CD4-positive, alpha-beta memory T cell (primary cell): ENCODE data around the gene LSM11. TPM values are rescaled to one million over a fixed set of nuclear protein-coding genes. Genes with fewer than 3 reads are reported as not detected.
A peak's percentile ranks its signal among the peaks of the same experiment; 100 is the strongest.

Experiments
- CTCF ChIA-PET: fragments of 350-600 bp; sonication (Branson Sonifier 250); formaldehyde crosslinking; loops from one replicate; lab custom pipeline; 2021; ENCODE audit warnings: inconsistent platforms; ENCODE audit not compliant: partially characterized antibody; lab: Charles Lee
- POLR2A ChIA-PET: fragments of 350-600 bp; sonication (Branson Sonifier 250); formaldehyde crosslinking; loops from one replicate; lab custom pipeline; 2021; ENCODE audit not compliant: partially characterized antibody; lab: Charles Lee
- DNase-seq, 5 donors: peaks; one replicate each; pipeline versions ENCODE4 v3.0.0 to v3.0.0-alpha.2; 2020 to 2022; ENCODE audit warnings: mixed read lengths in 1 of 5
- H3K27ac ChIP-seq: one replicate; pipeline ENCODE4 v1.7.0; 2013; ENCODE audit warnings: low read depth, low read length
- H3K27me3 ChIP-seq: 2 replicates; pipeline ENCODE4 v1.7.0; 2013; ENCODE audit warnings: mild to moderate bottlenecking, low read length, moderate library complexity; ENCODE audit not compliant: insufficient read depth
- H3K36me3 ChIP-seq: 2 replicates; pipeline ENCODE4 v1.7.0; 2013; ENCODE audit warnings: mild to moderate bottlenecking, low read length, moderate library complexity; ENCODE audit not compliant: insufficient read depth
- H3K4me1 ChIP-seq: 2 replicates; pipeline ENCODE4 v1.7.0; 2013; ENCODE audit warnings: mild to moderate bottlenecking, low read length, moderate library complexity; ENCODE audit not compliant: insufficient read depth
- H3K4me3 ChIP-seq, 2 donors: one replicate each; pipeline ENCODE4 v1.7.0; 2013; ENCODE audit warnings: low read length in 2 of 2, mild to moderate bottlenecking in 1 of 2
- H3K9me3 ChIP-seq, 2 donors: one replicate each; pipeline ENCODE4 v1.7.0; 2013; ENCODE audit warnings: low read length in 2 of 2, control low read depth in 1 of 2; ENCODE audit not compliant: control insufficient read depth in 1 of 2
- H3K27ac Mint-ChIP-seq, 7 donors: one replicate each; pipeline ENCODE4 v1.8.0; 2020 to 2021; ENCODE audit warnings: mixed read lengths in 7 of 7, mild to moderate bottlenecking in 6 of 7, inconsistent platforms in 3 of 7, moderate library complexity in 3 of 7
- H3K27me3 Mint-ChIP-seq, 2 donors: one replicate each; pipeline ENCODE4 v1.8.0; 2020 to 2021; ENCODE audit warnings: mixed read lengths in 2 of 2
- H3K36me3 Mint-ChIP-seq, 2 donors: one replicate each; pipeline ENCODE4 v1.8.0; 2020 to 2021; ENCODE audit warnings: mixed read lengths in 2 of 2, inconsistent platforms in 1 of 2, mild to moderate bottlenecking in 1 of 2
- H3K4me1 Mint-ChIP-seq, 4 donors: one replicate each; pipeline ENCODE4 v1.8.0; 2020 to 2021; ENCODE audit warnings: mixed read lengths in 4 of 4, mild to moderate bottlenecking in 1 of 4
- H3K4me3 Mint-ChIP-seq, 8 donors: one replicate each; pipeline ENCODE4 v1.8.0; 2020 to 2021; ENCODE audit warnings: mixed read lengths in 8 of 8, mild to moderate bottlenecking in 7 of 8, moderate library complexity in 6 of 8, inconsistent platforms in 3 of 8
- H3K9me3 Mint-ChIP-seq, 8 donors: one replicate each; pipeline ENCODE4 v1.8.0; 2020 to 2021; ENCODE audit warnings: mixed read lengths in 8 of 8, mild to moderate bottlenecking in 5 of 8, inconsistent platforms in 3 of 8, moderate library complexity in 1 of 8
- intact Hi-C: fragments of 100-400 bp; cut with micrococcal nuclease; formaldehyde crosslinking; loops from one replicate; pipeline ENCODE4 v1.15.1; 2023
- polyA plus RNA-seq, 2 donors: library from polyadenylated mRNA; unstranded; fragments of 300-500 nt; fragmentation: Illumina TruSeq; gene quantifications; one replicate each; pipeline ENCODE4 v1.2.3, GENCODE V29; 2021
- total RNA-seq, 2 experiments: library from RNA; stranded (reverse); gene quantifications; one replicate each; pipeline ENCODE4 v1.2.3, GENCODE V29; 2021

LSM11 gene
- total and polyA plus RNA-seq, 4 experiments from 2014 or later = 0.57 to 4.8 (median 2.7) TPM

DNA sequence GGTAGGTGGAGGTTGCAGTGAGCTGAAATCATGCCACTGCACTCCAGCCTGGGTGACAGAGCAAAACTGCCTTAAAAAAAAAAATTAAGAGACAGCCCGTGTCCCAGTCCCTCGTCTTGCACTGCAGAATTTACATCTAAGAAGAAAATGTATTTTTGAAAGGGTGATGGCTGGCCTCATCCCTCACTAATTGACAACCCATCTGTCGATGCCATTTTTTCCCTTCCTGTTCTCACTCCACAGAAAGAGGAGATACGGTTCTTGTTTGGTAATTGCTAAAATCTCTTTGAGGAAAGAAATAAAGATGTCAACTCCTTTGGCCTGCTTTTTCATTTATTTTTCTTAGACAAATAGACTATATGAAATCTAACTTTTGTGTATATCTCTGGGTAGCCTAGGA is 2.4 kb upstream of the LSM11 start:
- Mint-ChIP-seq H3K4me3 (no peak overlapping the region), H3K4me1 (peaks cover 18 to 28% (median 24%) of the 10 kb centered on the region in 4 donors), H3K27me3 (no peaks in the 10 kb centered on the region), H3K9me3 (no peaks in the 10 kb centered on the region), H3K27ac (peak overlapping the region in 1 of 7 donors; percentile 53), H3K36me3 (peaks cover 12 to 19% of the 10 kb centered on the region in 2 donors)
- no peak for DNase-seq
- no peak overlapping the region for H3K27ac ChIP-seq
- ChIA-PET CTCF (interaction anchor here (0.7 to 5.1 kb wide), 7 partner anchors 12 to 413 kb away, joined by 3 to 101 read pairs (median 5); no protein-coding TSS in a partner anchor), POLR2A (interaction anchor here (0.7 kb wide), 1 partner anchor 264 kb away, joined by 3 read pairs; no protein-coding TSS in a partner anchor)
- intact Hi-C loops = loop anchor here (5.0 kb wide), 2 partner anchors 199 to 399 kb away; no protein-coding TSS in a partner anchor
- no peaks in the 10 kb centered on the region for H3K27me3 ChIP-seq
- H3K4me1 ChIP-seq = peaks cover 18% of the 10 kb centered on the region
- peaks cover 14% of the 10 kb centered on the region for H3K36me3 ChIP-seq
- H3K9me3 ChIP-seq = no peaks in the 10 kb centered on the region
- no peak overlapping the region for H3K4me3 ChIP-seq

DNA sequence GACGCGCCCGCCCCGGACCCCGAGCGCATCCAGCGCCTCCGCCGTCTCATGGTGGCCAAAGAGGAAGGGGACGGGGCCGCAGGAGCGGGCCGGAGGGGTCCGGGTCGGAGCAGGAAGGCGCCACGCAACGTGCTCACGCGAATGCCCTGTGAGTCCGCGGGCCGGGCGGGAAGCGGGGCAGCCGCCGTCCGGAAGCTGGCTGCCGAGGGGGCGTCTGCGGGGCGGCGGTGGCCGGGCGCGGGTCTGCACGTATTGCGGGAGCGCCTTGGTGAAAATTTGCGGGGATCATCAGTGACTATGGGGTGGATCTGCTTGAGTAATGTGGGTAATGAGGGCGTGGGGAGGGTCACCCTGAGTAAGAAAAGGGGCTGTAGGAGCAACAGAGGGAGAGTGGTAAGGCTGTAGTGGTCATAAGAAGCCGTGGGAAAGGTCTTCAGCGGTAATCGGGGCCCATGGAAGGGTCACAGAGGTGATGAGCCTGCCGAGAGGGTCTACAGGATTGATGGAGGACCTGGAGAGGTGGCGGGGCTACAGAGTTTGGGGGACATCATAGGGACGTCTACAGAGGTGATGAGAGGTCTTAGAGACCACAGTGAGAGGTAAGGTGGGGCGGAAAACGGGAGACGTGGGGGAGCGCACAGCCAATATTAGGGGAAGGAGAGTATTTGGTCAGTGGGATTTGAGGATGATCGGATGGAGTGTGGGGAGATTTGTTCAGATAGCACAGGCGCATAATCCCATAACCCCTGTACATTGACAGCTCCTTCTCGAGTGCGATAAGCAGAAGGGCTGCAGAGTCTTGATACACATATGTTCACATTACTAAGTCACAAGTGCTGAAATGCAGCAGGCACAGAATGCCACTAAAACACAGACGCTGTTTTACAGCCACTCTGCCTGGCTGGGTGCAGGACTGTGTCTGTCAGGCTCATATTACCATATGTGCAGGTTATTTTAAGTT is 819 bp downstream of the LSM11 start:
- ChIA-PET POLR2A (interaction anchor here (0.6 to 3.0 kb wide), 7 partner anchors 13 to 401 kb away, joined by 3 to 31 read pairs (median 4); partner anchors contain the start of gene THG1L), CTCF (interaction anchor here (0.7 to 5.1 kb wide), 40 partner anchors 9 to 1668 kb away, joined by 3 to 101 read pairs (median 6); partner anchors contain the start of genes MED7, SOX30 and THG1L)
- Histone ChIP-seq H3K27ac (peak overlapping the region; percentile 45), H3K36me3 (peaks cover 6% of the 10 kb centered on the region), H3K9me3 (no peaks in the 10 kb centered on the region), H3K4me3 (peak overlapping the region; percentile 50 to 63), H3K27me3 (no peaks in the 10 kb centered on the region), H3K4me1 (peaks cover 18% of the 10 kb centered on the region)
- peak overlapping the region; percentile 91 to 98 (median 96) for H3K4me3 Mint-ChIP-seq
- H3K36me3 Mint-ChIP-seq = peaks cover 2 to 4% of the 10 kb centered on the region in 2 donors
- H3K27ac Mint-ChIP-seq = peak overlapping the region; percentile 62 to 96 (median 94)
- peaks cover 19 to 34% (median 28%) of the 10 kb centered on the region in 4 donors for H3K4me1 Mint-ChIP-seq
- intact Hi-C loops = loop anchor here (5.0 kb wide), 2 partner anchors 202 to 402 kb away; no protein-coding TSS in a partner anchor
- peak in 4 of 5 donors; percentile 8 to 38 (median 16) for DNase-seq
- H3K27me3 Mint-ChIP-seq = no peaks in the 10 kb centered on the region
- H3K9me3 Mint-ChIP-seq = no peaks in the 10 kb centered on the region

DNA sequence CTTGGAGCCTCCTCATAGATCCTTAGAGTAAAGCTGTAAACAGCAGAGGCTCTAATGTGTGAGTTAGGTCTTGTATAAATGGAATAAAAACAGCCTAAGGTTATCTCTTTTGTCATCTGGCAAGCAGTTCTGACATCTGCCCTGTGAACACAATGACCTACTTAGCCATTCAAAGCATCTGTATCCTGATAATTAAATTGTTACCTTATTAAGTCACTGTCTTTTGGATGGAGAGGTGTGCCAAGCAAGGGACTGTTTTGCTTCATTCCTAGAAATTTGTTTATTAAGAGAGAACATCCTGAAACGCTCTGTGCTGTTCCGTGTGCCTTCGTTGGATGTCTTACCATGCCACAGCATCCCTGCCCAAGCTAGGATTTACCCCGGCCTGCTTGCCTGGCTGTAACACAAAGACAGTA is 1.5 kb downstream of the LSM11 start:
- Mint-ChIP-seq H3K36me3 (peaks cover 0 to 4% of the 10 kb centered on the region in 2 donors), H3K4me3 (peak overlapping the region; percentile 91 to 98 (median 96)), H3K4me1 (peaks cover 19 to 34% (median 28%) of the 10 kb centered on the region in 4 donors), H3K27ac (peak overlapping the region in 2 of 7 donors; percentile 14 to 25), H3K27me3 (no peaks in the 10 kb centered on the region), H3K9me3 (no peaks in the 10 kb centered on the region)
- Histone ChIP-seq H3K27me3 (no peaks in the 10 kb centered on the region), H3K4me3 (no peak overlapping the region), H3K4me1 (peaks cover 18% of the 10 kb centered on the region), H3K27ac (no peak overlapping the region), H3K36me3 (no peaks in the 10 kb centered on the region), H3K9me3 (no peaks in the 10 kb centered on the region)
- ChIA-PET CTCF (interaction anchor here (1.2 to 5.1 kb wide), 4 partner anchors 9 to 416 kb away, joined by 3 to 101 read pairs (median 27); no protein-coding TSS in a partner anchor), POLR2A (interaction anchor here (3.0 kb wide), 1 partner anchor 14 kb away, joined by 31 read pairs; the partner anchor contains the start of gene THG1L)
- intact Hi-C loops = no loop called here
- DNase-seq = no peak

DNA sequence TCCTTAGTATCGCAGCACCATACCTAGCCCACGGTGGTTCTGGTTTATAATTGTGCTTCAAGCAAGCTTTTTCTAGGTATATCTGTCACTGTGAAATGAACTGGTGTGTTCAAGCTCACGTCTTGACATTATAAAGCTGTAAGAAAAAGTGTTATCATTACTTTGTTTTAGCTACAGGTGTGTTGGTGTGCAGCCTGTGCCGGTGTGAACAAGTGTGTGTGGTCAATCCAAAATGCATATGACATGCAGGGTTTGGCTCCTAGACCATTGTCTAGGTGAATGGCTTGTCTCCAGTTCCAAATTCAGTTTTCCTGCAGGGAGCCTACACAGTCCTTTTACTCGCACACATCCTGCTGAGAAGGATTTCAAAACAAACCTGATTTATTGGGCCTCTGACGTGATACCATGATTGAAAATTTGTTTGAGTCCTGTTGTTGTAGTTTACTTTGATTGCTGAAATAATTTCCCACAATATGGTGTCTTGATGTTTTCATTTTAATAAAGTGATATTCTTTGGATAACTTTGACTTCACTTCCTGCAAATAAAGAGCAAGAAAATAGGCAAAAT is 3.7 kb downstream of the LSM11 start:
- H3K9me3 Mint-ChIP-seq = no peaks in the 10 kb centered on the region
- H3K36me3 ChIP-seq = no peaks in the 10 kb centered on the region
- H3K4me3 Mint-ChIP-seq = no peak overlapping the region
- H3K27me3 ChIP-seq = no peaks in the 10 kb centered on the region
- no peak for DNase-seq
- peaks cover 4 to 7% of the 10 kb centered on the region in 2 donors for H3K36me3 Mint-ChIP-seq
- no peak overlapping the region for H3K4me3 ChIP-seq
- CTCF ChIA-PET = interaction anchor here (0.6 to 2.0 kb wide), 2 partner anchors 166 to 419 kb away, joined by 4 to 5 read pairs; no protein-coding TSS in a partner anchor
- H3K9me3 ChIP-seq = no peaks in the 10 kb centered on the region
- H3K4me1 Mint-ChIP-seq = peaks cover 19 to 29% (median 26%) of the 10 kb centered on the region in 4 donors
- POLR2A ChIA-PET = no interaction called here
- intact Hi-C loops = no loop called here
- H3K27ac Mint-ChIP-seq = no peak overlapping the region
- H3K27ac ChIP-seq = no peak overlapping the region
- H3K4me1 ChIP-seq = peaks cover 18% of the 10 kb centered on the region
- no peaks in the 10 kb centered on the region for H3K27me3 Mint-ChIP-seq

DNA sequence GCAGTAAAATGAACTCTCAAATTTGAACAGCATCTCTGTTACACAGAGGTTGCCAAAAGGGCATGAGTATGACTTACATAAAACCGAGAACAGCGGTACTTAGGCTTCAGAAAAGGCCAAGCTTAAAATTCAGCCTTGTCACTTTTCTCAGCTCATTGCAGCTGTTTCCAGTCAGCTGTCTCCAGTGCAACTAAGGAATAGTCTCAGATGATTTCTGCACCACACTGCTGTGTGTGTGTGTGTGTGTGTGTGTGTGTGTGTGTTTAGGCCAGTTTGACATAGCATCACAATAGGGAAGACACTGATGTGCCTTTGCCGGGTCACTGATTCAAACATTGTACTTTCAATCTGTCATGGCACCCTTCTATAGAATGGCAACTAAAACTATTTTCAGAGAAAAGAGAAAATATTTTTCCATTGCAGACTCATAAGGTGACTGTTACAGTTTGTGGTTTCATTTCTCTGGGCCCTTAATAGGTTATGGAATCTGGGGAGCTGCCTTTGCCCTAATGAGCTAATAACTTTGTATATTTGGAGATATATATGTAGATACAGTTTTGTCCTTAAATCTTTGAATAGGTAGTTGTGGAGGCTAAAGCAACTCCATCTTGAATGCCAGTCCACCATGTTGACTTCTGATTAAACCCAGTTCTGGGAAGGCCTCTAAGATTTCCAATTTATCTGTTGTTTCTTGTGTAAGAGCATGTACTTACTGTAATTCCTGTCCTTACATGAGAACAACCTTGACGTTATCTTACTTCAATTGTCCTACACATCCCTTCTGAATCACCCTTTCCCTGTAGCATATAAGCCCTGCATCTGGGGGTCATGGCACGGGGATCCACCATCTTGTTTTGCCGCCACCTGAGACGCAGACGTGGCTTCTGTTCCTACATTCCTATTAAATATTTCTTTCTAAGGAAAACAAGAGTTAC is 4.5 kb downstream of the LSM11 start:
- Mint-ChIP-seq H3K4me1 (peaks cover 15 to 25% (median 22%) of the 10 kb centered on the region in 4 donors), H3K27me3 (no peaks in the 10 kb centered on the region), H3K36me3 (peaks cover 11 to 13% of the 10 kb centered on the region in 2 donors), H3K4me3 (peak overlapping the region in 1 of 8 donors; percentile 16), H3K27ac (peak overlapping the region in 2 of 7 donors; percentile 10 to 55), H3K9me3 (no peaks in the 10 kb centered on the region)
- Histone ChIP-seq H3K27me3 (no peaks in the 10 kb centered on the region), H3K4me3 (no peak overlapping the region), H3K9me3 (no peaks in the 10 kb centered on the region), H3K4me1 (peaks cover 15% of the 10 kb centered on the region), H3K36me3 (peaks cover 2% of the 10 kb centered on the region), H3K27ac (no peak overlapping the region)
- DNase-seq = no peak
- ChIA-PET POLR2A (no interaction called here), CTCF (interaction anchor here (0.6 to 2.0 kb wide), 2 partner anchors 167 to 419 kb away, joined by 4 to 5 read pairs; no protein-coding TSS in a partner anchor)
- intact Hi-C loops = no loop called here

DNA sequence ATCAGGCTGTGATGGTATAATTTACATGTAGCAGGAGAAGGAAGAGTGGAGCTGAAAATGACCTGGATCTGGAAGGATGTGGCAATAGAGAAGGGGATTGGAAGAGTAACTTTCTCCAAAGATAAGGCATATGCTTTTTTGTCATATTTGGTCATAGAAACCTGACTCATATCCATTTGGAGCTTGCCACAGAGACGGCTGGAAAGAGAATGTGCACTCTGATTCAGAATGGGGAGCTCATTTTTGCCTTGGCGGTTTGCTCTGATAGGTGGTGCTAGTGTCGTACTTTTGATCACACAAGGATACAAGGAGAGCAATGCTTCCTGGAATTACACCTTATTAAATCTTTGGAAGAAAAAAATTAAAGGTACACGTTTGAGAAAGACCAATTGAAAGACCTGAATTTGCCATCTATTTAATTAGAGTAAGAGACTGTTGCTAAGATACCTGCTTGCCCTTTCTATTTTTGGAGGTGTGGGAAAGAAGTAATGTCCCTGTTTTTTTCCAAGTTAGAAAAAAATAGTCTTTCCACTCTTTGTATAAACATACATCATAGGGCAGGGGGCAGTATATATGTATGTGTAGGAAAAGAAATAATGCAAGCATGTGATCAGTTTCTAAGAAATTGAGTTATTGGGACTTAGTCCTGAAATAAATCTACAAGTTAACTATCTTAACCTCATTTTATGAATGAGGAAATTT is 5.4 kb downstream of the LSM11 start:
- Mint-ChIP-seq H3K27me3 (no peaks in the 10 kb centered on the region), H3K4me1 (peaks cover 13 to 21% (median 19%) of the 10 kb centered on the region in 4 donors), H3K36me3 (peaks cover 11 to 17% of the 10 kb centered on the region in 2 donors), H3K27ac (no peak overlapping the region), H3K9me3 (no peaks in the 10 kb centered on the region), H3K4me3 (no peak overlapping the region)
- Histone ChIP-seq H3K36me3 (peaks cover 7% of the 10 kb centered on the region), H3K4me3 (no peak overlapping the region), H3K4me1 (peaks cover 12% of the 10 kb centered on the region), H3K27me3 (no peaks in the 10 kb centered on the region), H3K27ac (no peak overlapping the region), H3K9me3 (no peaks in the 10 kb centered on the region)
- ChIA-PET POLR2A (no interaction called here), CTCF (interaction anchor here (1.1 kb wide), 1 partner anchor 18 kb away, joined by 4 read pairs; no protein-coding TSS in a partner anchor)
- intact Hi-C loops = no loop called here
- DNase-seq = no peak
